Effector memory CD8-positive, alpha-beta T cell (primary cell): ENCODE results near the gene ADAM15.
A peak's percentile ranks its signal among the peaks of the same experiment; 100 is the strongest.

Source experiments
- ATAC-seq: fragments of 150-1000 bp; cut with Tn5 transposase; replicated peaks from 2 replicates; pipeline ENCODE4 v1.10.0; 2021; ENCODE audit warnings: mild to moderate bottlenecking, moderate library complexity
- DNase-seq, 3 experiments: peaks; one replicate each; pipeline ENCODE4 v3.0.0; 2021
- H3K27ac Mint-ChIP-seq, 2 donors: one replicate each; pipeline ENCODE4 v1.8.0; 2022; ENCODE audit warnings: mild to moderate bottlenecking in 2 of 2, mixed read lengths in 2 of 2, moderate library complexity in 2 of 2
- H3K27me3 Mint-ChIP-seq, 2 donors: one replicate each; pipeline ENCODE4 v1.8.0; 2022; ENCODE audit warnings: mixed read lengths in 2 of 2
- H3K36me3 Mint-ChIP-seq: one replicate; pipeline ENCODE4 v1.8.0; 2022; ENCODE audit warnings: mild to moderate bottlenecking, moderate library complexity, mixed read lengths; ENCODE audit not compliant: insufficient read depth
- H3K4me1 Mint-ChIP-seq, 2 donors: one replicate each; pipeline ENCODE4 v1.8.0; 2022; ENCODE audit warnings: low read depth in 2 of 2, mixed read lengths in 2 of 2
- H3K4me3 Mint-ChIP-seq, 2 donors: one replicate each; pipeline ENCODE4 v1.8.0; 2022; ENCODE audit warnings: mild to moderate bottlenecking in 2 of 2, mixed read lengths in 2 of 2, moderate library complexity in 2 of 2
- H3K9me3 Mint-ChIP-seq, 2 donors: one replicate each; pipeline ENCODE4 v1.8.0; 2022; ENCODE audit warnings: mixed read lengths in 2 of 2

The ADAM15 gene

DNA sequence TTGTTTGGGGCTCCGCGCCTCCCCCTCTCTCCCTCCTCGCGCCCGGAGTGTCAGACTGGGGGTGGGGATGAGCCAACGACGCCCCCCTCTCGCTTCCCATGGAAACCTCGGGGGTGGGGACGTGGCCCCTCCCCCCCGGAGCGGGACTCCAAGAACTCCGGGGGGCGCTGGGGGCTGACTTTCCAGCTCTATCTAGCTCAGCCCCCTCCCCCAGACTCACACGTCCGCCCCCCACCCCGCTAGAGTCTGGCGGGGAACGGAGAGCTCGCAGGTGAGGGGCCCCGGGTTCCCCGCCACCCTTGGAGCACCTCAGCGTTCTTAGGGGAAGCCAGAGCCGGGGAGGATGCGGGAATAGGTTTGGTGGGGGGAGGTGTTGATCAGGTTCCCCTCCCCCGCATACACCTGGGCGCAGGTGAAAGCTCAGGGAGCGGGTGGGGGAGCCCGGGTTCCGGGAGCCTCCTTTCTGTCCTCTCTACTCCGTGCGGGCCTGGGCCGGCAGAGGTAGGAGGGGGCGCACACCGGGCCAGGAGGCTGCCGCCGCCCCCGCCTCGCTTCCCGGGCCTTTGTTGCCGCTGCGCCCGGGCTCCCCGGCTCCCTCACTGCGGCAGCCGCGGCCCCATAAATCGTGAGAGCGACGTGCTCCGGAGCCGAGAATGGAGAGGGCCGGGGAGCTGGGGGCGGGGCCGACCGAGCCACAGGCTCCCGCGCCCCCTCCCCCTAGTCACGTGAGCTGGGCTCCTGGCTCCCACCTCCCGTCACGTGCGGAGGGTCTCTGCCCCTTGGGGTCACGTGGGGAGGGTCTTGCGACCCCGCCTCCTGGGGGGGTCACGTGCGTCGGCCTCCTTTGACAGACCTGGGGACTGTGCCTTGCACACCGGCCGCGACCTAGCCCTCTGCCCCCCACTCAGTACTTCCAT is 29.5 kb downstream of the ADAM15 start:
- H3K27me3 Mint-ChIP-seq = peaks cover 40 to 49% of the 10 kb centered on the region in 2 donors
- peak overlapping the region; percentile 81 to 88 for H3K4me3 Mint-ChIP-seq
- no peaks in the 10 kb centered on the region for H3K9me3 Mint-ChIP-seq
- H3K4me1 Mint-ChIP-seq = peaks cover 36 to 42% of the 10 kb centered on the region in 2 donors
- peaks cover 17% of the 10 kb centered on the region for H3K36me3 Mint-ChIP-seq
- no peak for ATAC-seq
- no peak overlapping the region for H3K27ac Mint-ChIP-seq
- DNase-seq = no peak

DNA sequence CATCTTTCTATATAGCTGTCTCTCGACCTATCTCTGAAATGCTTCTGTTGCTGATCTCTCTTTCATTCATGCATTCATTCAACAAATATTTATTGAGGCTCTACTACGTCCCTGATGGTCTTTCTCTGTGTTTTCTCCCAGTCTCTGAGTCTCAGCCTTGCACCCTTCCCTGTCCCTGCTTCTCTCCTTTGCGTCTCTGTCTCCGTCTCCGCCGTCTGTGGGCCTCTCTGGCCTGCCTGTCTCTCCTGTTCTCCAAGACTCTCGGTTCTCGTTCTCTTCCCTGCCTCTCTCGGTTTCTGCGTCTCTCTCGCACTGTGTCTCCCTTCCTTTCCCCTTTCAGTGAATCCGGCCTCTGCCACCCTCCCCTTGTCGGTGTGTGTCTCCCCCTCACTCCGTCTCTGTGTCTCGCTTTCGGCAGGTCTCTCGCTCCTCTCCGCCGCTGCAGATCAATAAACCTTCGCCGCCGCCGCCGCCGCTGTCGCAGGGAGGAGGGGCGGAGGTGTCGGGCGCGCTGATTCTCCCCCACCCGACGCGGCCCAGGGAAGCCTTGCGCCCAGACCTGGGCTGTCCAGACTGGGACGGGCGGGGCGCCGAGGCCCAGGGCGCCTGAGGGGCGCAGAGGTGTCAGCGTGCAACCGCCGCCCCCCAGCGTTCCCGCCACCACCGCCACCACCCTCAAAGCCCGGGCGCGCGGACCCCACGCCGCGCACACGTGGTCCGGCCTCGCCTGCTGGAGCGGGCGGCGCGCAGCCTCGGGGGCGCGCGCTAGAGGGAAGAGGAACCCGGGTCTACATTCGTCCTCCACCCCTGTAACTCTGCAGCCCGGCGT is 30.6 kb downstream of the ADAM15 start:
- Mint-ChIP-seq H3K36me3 (peaks cover 24% of the 10 kb centered on the region), H3K9me3 (no peaks in the 10 kb centered on the region), H3K4me3 (peak overlapping the region; percentile 81 to 88), H3K4me1 (peaks cover 41 to 45% of the 10 kb centered on the region in 2 donors), H3K27ac (peak overlapping the region in 1 of 2 donors; percentile 3), H3K27me3 (peaks cover 40 to 49% of the 10 kb centered on the region in 2 donors)
- DNase-seq (no peak), ATAC-seq (no peak)

DNA sequence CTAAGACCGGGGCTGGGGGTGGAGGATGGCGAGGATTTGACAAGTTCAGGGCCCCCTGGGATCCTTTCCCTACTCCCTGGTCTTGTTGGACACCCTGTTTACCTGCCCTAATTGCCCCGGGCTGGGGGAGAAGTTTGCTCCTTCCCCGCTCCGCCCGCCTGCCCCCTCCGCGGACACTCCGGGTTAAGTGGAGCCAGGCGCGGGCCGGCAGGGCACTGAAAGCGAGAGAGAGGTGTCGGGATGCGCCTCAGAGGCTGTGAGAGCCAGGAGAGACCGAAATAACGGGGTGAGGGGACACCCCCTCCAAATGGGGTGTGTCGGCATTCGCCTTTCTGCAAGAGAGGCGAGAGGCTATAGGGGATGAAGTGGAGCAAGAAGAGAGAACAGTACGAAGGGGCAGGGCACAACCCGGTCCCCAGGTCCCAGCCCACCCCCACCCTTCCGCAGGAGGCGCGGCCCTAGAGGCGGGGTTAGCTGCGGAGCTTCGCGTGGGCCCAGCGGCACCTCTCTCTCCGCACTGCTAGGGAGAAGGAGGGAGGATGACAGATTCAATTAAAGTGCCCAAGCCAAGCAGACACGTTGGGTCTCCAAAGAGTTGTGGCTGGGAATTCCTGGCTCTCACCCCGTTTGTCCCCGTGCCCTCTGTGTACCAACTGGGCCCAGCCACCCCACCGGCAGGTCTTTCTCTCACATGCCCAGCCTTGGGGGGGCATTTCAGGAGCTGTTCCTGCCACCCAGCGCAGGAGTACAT is 31.4 kb downstream of the ADAM15 start:
- H3K36me3 Mint-ChIP-seq = peaks cover 24% of the 10 kb centered on the region
- no peak for DNase-seq

DNA sequence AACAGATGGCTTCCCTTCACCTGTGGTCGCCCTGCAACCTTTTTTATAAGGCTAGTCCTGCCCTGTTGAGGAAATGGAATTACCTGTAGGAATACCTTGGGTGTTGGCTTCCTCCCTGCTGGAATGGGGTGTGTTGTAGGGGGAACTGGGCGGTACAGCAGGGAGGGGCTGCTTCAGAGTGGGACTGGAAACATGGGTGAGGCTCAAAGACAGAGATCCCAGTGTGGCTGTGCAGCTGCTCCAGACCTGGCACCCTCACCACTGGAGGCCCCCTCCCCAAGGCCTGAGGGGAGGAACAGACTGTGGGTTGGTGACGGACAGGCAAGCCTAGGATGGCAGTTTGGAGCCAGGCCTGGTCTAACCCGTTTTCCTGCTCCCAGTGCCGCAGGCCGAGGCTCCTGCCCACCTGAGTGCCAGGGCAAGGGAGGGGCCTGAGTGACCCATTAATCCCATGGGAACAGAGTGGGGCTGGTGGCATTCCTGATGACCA is 32.0 kb downstream of the ADAM15 start:
- no peak for ATAC-seq
- H3K9me3 Mint-ChIP-seq = no peaks in the 10 kb centered on the region
- H3K27me3 Mint-ChIP-seq = peaks cover 40 to 49% of the 10 kb centered on the region in 2 donors

More for the DNA sequence above, 31.4 kb downstream of the ADAM15 start:
- H3K27me3 Mint-ChIP-seq = peaks cover 40 to 49% of the 10 kb centered on the region in 2 donors
- no peak overlapping the region for H3K27ac Mint-ChIP-seq
- peaks cover 41 to 45% of the 10 kb centered on the region in 2 donors for H3K4me1 Mint-ChIP-seq
- ATAC-seq = no peak
- H3K9me3 Mint-ChIP-seq = no peaks in the 10 kb centered on the region
- H3K4me3 Mint-ChIP-seq = peak overlapping the region; percentile 64 to 65

DNA sequence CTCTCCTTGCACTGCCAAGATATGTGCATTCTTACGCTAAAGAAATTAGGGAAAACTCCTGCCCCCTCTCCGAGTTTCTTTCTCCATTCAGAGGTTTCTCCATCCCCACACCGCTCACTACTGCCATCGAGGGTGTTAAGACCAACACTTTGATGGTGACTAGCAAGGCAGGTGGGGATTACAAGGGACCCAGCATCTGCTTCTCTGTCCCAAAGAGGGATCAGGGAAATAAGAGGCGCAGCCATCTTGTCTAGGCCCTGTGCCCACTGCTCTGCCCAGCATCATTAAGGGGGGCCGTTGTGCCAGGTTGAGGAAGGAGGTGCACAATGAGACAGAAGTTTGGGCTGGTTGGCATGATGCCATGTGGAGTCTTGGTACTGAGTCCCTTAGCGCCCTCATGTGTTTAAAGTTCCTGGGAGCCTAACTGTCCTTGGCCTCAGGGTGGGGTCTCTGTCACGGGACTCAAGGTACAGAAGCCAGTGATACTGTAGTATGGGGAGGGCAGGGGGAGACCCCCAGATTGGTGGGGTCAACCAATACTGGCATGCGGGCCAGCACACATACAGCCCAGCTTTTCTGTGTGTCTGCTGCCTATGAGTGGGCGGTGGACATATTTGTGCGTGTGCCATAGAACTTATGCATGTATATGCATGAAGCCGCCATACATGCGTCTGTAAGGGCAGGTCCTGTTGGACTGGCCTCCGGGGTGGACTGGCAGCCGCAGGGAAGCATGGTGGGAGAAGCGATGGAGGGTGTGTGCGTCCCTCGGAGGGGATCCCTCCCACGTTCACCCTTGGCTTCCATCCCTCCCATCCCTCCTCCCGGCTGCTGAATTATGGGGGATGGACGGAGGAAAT is 33.0 kb downstream of the ADAM15 start:
- Mint-ChIP-seq H3K36me3 (peaks cover 24% of the 10 kb centered on the region), H3K27ac (peak overlapping the region; percentile 91 to 94)

More for the DNA sequence above, 32.0 kb downstream of the ADAM15 start:
- Mint-ChIP-seq H3K4me3 (no peak overlapping the region), H3K4me1 (peaks cover 41 to 45% of the 10 kb centered on the region in 2 donors), H3K27ac (no peak overlapping the region), H3K36me3 (peaks cover 24% of the 10 kb centered on the region)
- DNase-seq = no peak

DNA sequence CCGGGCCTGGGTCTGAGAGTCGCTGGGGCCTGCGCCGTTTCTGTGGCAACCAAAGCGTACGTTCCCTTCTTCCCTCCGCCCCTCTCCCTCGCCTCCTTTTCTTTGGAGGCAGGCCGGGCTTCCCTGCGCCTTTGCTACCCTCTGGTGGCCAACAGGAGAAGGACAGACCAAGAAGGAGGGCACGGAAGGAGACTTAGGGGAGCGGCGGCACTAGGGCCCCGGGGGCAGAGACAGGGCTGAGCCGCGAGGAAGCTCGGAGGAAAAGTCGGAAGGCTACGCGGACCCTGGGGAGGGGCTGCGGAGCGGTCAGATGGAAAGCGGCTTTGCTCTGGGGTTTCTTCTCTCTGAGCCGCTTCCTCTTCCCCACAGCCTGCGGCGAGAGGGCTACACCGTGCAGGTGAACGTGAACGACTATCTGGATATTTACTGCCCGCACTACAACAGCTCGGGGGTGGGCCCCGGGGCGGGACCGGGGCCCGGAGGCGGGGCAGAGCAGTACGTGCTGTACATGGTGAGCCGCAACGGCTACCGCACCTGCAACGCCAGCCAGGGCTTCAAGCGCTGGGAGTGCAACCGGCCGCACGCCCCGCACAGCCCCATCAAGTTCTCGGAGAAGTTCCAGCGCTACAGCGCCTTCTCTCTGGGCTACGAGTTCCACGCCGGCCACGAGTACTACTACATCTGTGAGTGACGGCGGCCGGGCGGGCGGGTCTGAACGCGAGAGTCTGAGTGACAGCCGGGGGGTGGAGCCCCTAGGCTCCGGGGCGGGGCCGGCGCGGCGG is 33.8 kb downstream of the ADAM15 start:
- DNase-seq (peak; percentile 89 to 93 (median 90)), ATAC-seq (peak; percentile 78)
- Mint-ChIP-seq H3K36me3 (peaks cover 20% of the 10 kb centered on the region), H3K27ac (peak overlapping the region; percentile 91 to 94), H3K27me3 (peaks cover 32 to 39% of the 10 kb centered on the region in 2 donors), H3K4me3 (peak overlapping the region; percentile 89 to 92), H3K4me1 (peaks cover 32 to 35% of the 10 kb centered on the region in 2 donors), H3K9me3 (no peaks in the 10 kb centered on the region)

More for the DNA sequence above, 33.0 kb downstream of the ADAM15 start:
- ATAC-seq = no peak
- H3K27me3 Mint-ChIP-seq = peaks cover 40 to 47% of the 10 kb centered on the region in 2 donors
- no peak for DNase-seq
- no peaks in the 10 kb centered on the region for H3K9me3 Mint-ChIP-seq
- H3K4me1 Mint-ChIP-seq = peaks cover 40 to 42% of the 10 kb centered on the region in 2 donors
- peak overlapping the region; percentile 89 to 92 for H3K4me3 Mint-ChIP-seq

DNA sequence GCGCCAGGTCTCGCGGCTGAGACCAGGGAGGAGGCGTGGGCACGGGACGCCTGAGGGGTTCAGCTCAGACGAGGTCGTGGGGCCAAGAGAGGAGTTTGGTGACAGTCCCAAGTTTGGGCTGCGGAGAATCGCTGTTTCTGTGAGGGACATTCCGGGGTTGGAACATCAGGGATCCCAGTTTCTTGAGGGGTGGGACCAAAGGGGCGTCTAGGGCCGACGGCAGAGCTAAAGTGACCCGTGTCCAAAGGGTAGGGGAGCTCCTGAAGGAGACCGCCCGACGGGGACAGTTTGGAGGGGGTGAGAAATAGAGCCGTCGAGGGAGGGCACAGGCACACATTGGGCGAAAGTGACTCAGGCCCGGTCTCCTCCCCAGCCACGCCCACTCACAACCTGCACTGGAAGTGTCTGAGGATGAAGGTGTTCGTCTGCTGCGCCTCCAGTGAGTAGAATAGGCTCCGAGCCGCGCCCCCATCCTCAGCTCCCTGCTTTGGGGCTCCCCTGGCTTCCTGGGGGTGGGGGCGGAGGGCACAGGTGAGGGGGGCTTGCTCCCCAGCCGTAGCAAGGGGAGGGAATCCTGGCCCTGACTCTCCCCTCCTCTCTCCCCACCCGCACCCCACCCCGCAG is 34.5 kb downstream of the ADAM15 start:
- H3K4me1 Mint-ChIP-seq = peaks cover 32 to 34% of the 10 kb centered on the region in 2 donors
- H3K27ac Mint-ChIP-seq = peak overlapping the region; percentile 91 to 94
- no peaks in the 10 kb centered on the region for H3K9me3 Mint-ChIP-seq
- peak overlapping the region; percentile 89 to 92 for H3K4me3 Mint-ChIP-seq
- H3K36me3 Mint-ChIP-seq = peaks cover 20% of the 10 kb centered on the region
- peak; percentile 40 for ATAC-seq
- DNase-seq = peak; percentile 57 to 71 (median 60)
- peaks cover 31 to 38% of the 10 kb centered on the region in 2 donors for H3K27me3 Mint-ChIP-seq

DNA sequence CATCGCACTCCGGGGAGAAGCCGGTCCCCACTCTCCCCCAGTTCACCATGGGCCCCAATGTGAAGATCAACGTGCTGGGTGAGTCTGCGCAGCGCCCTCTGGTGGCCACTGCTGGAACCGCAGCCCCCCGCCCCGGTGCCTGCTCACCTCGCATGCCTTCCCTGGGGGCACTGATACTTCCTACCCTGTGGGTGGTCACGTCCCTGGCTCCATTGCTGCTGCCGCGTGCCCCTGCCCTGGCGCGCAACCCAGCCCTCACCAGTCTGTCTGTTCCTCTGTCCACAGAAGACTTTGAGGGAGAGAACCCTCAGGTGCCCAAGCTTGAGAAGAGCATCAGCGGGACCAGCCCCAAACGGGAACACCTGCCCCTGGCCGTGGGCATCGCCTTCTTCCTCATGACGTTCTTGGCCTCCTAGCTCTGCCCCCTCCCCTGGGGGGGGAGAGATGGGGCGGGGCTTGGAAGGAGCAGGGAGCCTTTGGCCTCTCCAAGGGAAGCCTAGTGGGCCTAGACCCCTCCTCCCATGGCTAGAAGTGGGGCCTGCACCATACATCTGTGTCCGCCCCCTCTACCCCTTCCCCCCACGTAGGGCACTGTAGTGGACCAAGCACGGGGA is 35.1 kb downstream of the ADAM15 start:
- Mint-ChIP-seq H3K36me3 (peaks cover 20% of the 10 kb centered on the region), H3K27ac (peak overlapping the region; percentile 91 to 94), H3K27me3 (peaks cover 29 to 36% of the 10 kb centered on the region in 2 donors), H3K4me1 (peaks cover 31 to 35% of the 10 kb centered on the region in 2 donors), H3K9me3 (no peaks in the 10 kb centered on the region), H3K4me3 (peak overlapping the region; percentile 89 to 92)
- ATAC-seq (peak; percentile 23), DNase-seq (peak; percentile 81 to 85 (median 83))

DNA sequence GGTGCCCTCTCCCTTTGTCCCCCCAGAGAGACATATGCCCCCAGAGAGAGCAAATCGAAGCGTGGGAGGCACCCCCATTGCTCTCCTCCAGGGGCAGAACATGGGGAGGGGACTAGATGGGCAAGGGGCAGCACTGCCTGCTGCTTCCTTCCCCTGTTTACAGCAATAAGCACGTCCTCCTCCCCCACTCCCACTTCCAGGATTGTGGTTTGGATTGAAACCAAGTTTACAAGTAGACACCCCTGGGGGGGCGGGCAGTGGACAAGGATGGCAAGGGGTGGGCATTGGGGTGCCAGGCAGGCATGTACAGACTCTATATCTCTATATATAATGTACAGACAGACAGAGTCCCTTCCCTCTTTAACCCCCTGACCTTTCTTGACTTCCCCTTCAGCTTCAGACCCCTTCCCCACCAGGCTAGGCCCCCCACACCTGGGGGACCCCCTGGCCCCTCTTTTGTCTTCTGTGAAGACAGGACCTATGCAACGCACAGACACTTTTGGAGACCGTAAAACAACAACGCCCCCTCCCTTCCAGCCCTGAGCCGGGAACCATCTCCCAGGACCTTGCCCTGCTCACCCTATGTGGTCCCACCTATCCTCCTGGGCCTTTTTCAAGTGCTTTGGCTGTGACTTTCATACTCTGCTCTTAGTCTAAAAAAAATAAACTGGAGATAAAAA is 35.9 kb downstream of the ADAM15 start:
- Mint-ChIP-seq H3K36me3 (peaks cover 20% of the 10 kb centered on the region), H3K9me3 (no peaks in the 10 kb centered on the region)

More for the DNA sequence above, 35.9 kb downstream of the ADAM15 start:
- peaks cover 21 to 33% of the 10 kb centered on the region in 2 donors for H3K27me3 Mint-ChIP-seq
- ATAC-seq (no peak), DNase-seq (no peak)
- H3K27ac Mint-ChIP-seq = peak overlapping the region in 1 of 2 donors; percentile 94
- peak overlapping the region in 1 of 2 donors; percentile 49 for H3K4me3 Mint-ChIP-seq
- peaks cover 25 to 31% of the 10 kb centered on the region in 2 donors for H3K4me1 Mint-ChIP-seq
